ENCODE data around the gene PPP2R3C.
"Not testable (repeated sequence)": the region's sequence is repeated elsewhere in the genome, so short reads cannot be mapped to it uniquely, and the experiment has no call there.

The PPP2R3C gene

GRCh38 chr14:35121887-35122695 is at the start of gene PPP2R3C, which contains the start of gene PRORP:
PPP2R3C (minus strand) TSS chr14:35121990; CDS start chr14:35121959, 31 bp downstream.
PRORP (plus strand) TSS chr14:35122552; CDS start chr14:35123246, 694 bp downstream.
- DNase-seq = peak; percentile 95

GRCh38 chr14:35167496-35167895 is 45.7 kb upstream of the PPP2R3C start:
- no peak for DNase-seq

- no peak for DNase-seq
Measured at GRCh38 chr14:35164849-35165248, 43.1 kb upstream of the PPP2R3C start.

- DNase-seq = no peak
Measured at GRCh38 chr14:35163384-35163783, 41.6 kb upstream of the PPP2R3C start.

DNA sequence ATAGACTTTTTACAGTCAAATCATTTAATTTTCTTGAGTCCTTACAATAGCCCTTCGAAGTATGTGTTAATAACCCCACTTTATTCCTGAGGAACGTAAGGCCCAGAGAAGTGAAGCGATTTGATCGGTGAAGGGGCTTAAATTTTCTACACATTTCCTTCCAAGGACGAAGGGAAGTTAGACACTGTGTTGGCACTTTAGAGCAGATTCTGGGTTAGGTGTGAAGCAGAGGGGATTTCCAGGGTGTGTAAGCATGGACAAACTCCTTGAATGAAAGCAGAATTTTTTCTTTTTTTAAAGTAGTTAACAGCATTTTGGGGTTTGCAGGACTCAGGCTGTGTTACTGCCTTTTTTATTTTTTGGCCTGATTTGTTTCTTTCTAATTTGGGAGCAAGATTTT is 39.4 kb upstream of the PPP2R3C start:
- no peak for DNase-seq

GRCh38 chr14:35159742-35160409 is 38.1 kb upstream of the PPP2R3C start:
- no peak for DNase-seq

DNA sequence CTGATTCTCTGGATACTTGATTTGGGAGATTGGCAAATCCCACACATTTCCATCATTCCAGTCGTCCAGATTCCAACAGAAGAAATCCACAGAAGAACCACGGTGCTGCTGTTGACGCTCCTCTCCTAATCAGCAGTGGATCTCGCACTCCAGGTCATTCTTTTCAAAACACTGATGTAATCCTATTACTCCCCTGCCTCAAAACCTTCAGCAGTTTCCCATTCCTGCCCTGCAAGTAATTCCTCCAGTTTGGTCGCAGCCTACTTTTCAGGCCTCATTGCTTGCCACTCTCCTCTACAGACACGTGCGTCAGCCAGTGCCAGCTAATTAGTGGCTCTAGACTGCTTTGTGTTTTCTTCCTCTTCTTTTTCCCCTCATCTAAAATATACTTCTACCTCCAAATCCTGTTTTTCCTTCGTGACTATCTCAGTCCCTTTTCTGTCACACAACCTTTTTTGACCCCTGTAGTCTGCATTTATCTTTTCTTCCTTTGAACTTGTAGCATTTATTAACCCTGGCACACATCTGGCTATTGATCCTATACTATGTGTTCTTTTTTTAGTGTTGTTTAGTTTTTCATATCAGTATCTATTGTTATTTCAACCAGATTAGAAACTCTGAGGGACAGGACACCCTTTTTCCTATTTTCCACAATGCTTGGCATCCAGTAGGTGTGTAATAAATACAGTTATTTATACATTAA is 37.3 kb upstream of the PPP2R3C start:
- DNase-seq = no peak

DNA sequence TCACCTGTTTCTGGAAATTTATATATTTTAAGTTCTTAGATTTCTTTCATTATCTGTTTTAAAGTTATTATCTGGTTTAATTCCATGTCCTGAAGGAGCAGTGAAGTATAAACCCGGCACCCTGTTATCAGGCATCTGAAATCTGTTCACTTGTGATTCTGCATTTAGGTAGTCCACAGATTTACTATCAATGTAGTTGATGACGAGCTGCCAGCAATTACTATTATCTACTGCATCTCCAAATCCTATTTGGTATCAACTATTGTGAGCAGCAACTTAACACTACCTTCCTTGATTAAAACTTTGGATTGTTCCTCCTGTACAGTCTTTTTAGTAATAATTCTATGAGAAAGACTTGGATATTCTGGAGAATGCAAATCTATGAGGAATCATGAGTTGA is 36.7 kb upstream of the PPP2R3C start:
- no peak for DNase-seq

GRCh38 chr14:35155962-35156361 is 34.2 kb upstream of the PPP2R3C start:
- peak; percentile 50 for DNase-seq

DNA sequence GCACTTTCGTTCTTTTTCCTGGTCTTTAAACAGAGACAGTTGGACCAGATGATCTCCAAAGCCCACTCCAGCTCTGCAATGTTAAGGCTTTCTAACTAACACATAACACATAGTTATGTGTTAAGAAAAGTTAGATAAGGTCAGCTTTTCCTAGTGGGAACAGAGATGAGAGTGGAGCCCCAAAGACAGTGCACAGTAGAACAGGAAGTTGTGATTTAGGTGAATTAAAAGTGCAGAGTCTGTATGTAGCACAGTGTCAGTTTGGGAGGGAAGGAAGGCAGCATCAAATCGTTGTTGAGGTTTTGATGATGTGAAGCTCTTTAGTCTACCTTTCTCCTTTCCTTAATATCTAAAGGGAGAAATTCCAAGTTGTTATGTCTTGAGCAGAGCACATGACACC is 32.2 kb upstream of the PPP2R3C start:
- DNase-seq = no peak

DNA sequence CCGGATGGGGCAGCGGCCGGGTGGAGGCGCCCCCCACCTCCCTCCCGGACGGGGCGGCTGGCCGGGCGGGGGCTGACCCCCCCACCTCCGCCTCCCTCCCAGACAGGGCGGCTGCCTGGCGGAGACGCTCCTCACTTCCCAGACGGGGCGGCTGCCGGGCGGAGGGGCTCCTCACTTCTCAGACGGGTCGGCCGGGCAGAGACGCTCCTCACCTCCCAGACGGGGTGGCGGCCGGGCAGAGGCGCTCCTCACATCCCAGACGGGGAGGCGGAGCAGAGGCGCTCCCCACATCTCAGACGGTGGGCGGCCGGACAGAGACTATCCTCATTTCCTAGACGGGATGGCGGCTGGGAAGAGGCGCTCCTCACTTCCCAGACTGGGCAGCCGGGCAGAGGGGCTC is 30.7 kb upstream of the PPP2R3C start:
- not testable (repeated sequence) for DNase-seq

DNA sequence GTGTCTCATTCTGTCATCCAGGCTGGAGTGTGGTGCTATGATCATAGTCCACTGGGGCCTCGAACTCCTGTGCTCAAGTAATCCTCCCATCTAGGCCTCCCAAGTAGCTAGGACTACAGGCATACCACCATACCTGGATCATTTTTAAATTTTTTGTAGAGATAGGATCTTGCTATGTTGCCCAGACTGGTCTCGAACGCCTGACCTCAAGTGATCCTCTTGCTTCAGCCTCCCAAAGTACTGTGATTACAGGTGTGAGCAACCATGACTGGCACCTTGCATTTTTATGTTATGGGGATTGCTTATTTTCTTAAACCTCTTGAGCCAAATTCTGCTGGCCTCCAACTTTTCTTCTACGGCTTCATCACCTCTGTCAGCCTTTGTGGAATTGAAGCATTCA is 27.4 kb upstream of the PPP2R3C start:
- no peak for DNase-seq

DNA sequence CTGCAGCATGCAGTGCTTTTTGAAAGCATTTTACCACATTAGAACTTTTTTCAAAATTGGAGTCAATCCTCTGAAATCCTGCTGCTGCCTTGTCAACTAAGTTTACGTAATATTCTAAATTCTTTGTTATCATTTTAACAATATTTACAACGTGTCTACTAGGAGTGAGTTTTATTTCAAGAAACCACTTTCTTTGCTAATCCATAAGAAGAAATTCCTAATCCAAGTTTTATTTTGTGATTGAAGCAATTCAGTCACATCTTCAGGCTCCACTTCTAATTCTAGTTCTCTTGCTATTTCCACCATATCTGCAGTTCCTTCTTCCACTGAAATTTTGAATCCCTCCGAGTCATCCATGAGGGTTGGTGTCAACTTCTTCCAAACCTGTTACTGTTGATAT is 25.9 kb upstream of the PPP2R3C start:
- no peak for DNase-seq

DNA sequence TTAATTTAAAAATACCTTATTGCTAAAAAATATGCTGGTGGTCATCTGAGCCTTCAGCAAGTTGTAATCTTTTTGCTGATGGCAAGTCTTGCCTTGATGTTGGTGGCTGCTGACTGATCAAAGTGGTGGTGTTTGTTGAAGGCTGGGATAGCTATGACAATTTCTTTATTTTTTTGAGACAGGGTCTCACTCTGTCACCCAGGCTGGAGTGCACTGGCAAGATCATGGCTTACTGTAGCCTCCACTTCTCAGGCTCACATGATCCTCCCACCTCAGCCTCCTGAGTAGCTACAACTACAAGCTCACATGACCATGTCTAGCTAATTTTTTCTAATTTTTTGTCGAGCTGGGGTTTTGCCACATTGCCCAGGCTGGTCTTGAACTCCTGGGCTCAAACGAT is 25.4 kb upstream of the PPP2R3C start:
- no peak for DNase-seq

- no peak for DNase-seq
Measured at GRCh38 chr14:35146711-35147149, 24.9 kb upstream of the PPP2R3C start.

DNA sequence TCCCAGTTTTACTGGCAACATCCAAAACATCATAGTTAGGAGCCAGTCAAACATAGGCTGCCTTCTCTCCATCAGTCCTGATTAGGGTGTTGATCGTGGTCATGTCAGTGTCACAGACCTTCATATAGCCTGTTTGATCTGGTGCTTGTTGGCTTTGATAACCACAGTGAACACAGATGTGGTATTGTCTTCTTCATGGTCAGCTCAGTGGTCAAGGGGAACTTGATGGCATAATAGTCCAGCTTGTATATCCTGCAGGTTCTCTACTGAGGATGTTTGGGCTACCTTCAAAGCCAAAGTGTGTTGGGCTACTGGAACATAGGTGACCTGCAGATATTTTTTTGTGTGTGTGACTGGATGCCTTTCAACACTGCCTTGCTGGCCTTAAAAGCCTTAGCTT is 22.2 kb upstream of the PPP2R3C start:
- DNase-seq = no peak

- DNase-seq = peak; percentile 16
Measured at GRCh38 chr14:35140718-35141581, 19.2 kb upstream of the PPP2R3C start.

DNA sequence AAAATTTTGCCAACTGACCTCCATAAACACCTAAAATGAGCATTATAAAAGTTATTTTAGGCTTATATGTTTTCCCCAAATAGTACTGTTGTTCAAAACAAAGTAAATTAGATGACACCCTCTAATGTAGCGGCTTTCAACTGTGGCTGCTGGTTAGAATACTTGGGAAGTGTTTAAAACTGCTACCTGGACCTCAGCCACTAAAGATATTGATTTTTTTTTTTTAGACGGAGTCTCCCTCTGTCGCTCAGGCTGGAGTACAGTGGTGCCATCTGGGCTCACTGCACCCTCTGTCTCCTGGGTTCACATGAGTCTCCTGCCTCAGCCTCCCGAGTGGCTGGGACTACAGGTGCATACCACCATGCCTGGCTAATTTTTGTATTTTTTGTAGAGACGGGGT is 16.8 kb upstream of the PPP2R3C start:
- no peak for DNase-seq

GRCh38 chr14:35134329-35135123 is 12.7 kb upstream of the PPP2R3C start:
- DNase-seq = no peak

GRCh38 chr14:35133542-35134328 is 11.9 kb upstream of the PPP2R3C start:
- no peak for DNase-seq

GRCh38 chr14:35124127-35124526 is 2.3 kb upstream of the PPP2R3C start:
- no peak for DNase-seq
